ENCODE results near the gene HNRNPC. TPM values are rescaled to one million over a fixed set of nuclear protein-coding genes. Genes with fewer than 3 reads are reported as not detected.
A peak's percentile ranks its signal among the peaks of the same experiment; 100 is the strongest.

Gene HNRNPC
- total RNA-seq, 1 donor from 2014 or later: 683 TPM

DNA sequence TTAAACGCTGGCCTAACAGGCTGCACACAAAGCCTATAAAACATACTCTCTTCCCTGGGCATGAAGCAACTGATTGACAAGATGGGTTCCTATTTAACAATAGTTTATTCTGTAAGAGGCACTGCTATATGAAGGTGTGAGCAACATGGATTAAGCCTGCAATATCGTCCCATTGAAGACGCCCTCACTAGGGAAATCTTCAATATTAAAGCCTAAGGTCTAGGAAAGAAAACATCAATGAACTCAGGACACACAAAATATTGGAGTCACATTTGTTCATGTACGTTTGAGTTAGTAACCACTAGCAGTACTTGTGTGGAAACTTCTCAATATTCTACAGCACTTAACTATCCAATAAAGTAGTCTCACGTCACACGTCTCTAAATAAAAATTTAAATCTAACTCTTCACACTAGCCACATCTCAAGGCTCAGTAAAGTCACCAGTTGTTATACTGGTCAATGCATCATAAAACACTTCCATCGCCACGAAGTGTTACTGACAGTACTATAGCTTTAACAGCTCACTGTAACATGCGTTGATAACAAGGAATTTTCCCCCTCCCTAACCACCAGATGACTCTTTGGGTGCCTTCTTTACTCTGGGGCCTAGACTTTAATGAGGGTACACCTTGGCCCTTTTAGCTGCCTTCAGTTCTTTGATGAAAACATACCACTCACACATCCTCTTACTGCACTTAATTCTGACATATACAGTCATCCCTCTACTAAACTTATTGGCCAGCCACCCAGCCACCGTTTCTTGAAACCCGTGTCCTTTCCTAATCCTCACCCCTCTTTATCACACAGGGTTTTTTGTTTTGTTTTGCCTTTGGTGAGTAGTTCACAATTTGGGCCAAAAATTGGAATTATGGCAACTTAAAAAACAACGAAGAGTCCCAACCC, 63.3 kb downstream of the HNRNPC start:
- Mint-ChIP-seq H3K36me3 (ENCODE audit: low read depth) (peaks cover 65% of the 10 kb centered on the region), H3K9me3 (no peaks in the 10 kb centered on the region), H3K4me3 (no peak overlapping the region), H3K4me1 (peaks cover 6% of the 10 kb centered on the region), H3K27ac (no peak overlapping the region), H3K27me3 (no peaks in the 10 kb centered on the region)
- DNase-seq: no peak
- TF ChIP-seq, protein P1, sequence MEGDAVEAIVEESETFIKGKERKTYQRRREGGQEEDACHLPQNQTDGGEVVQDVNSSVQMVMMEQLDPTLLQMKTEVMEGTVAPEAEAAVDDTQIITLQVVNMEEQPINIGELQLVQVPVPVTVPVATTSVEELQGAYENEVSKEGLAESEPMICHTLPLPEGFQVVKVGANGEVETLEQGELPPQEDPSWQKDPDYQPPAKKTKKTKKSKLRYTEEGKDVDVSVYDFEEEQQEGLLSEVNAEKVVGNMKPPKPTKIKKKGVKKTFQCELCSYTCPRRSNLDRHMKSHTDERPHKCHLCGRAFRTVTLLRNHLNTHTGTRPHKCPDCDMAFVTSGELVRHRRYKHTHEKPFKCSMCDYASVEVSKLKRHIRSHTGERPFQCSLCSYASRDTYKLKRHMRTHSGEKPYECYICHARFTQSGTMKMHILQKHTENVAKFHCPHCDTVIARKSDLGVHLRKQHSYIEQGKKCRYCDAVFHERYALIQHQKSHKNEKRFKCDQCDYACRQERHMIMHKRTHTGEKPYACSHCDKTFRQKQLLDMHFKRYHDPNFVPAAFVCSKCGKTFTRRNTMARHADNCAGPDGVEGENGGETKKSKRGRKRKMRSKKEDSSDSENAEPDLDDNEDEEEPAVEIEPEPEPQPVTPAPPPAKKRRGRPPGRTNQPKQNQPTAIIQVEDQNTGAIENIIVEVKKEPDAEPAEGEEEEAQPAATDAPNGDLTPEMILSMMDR (IDR thresholded peaks at IDR 0.05): no peak
- ChIA-PET CTCF (no interaction called here), POLR2A (interaction anchor here (0.6 to 1.1 kb wide), 3 partner anchors 9 to 108 kb away, joined by 3 to 5 read pairs (median 4); no protein-coding TSS in a partner anchor)
- ATAC-seq (ENCODE audit: low read depth): no peak
- intact Hi-C loops (cut with micrococcal nuclease): no loop called here

DNA sequence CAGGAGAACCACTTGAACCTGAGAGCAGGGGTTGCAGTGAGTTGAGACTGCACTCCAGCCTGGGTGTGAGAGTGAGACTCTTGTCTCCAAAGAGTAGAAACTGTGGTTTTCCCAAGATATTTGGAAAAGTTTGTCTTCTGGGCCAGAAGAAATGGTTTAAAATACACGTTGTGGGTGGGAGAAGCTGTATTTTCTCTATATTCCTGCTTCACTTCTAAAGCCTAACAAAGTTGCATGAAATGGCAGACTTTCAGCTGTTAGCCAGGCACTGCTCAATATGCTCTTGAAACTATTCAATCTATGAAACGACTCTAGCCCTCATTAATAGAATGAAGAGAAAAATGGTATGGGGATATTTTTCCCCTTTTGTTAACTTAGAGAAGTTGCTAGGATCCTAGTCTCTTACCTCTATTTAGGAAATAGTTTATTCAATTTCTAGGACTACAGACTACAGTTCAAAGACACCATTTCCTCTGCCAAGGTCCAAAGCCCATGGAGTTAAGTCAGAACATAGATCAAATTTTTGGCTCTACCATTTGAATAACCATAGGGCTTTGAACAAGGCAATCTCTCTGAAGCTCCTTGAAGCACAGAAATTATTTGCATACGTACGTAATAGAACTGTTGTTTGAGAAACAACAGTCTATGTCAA, 64.1 kb downstream of the HNRNPC start:
- DNase-seq (no peak), ATAC-seq (ENCODE audit: low read depth) (no peak)
- CTCF ChIA-PET: no interaction called here
- intact Hi-C loops (cut with micrococcal nuclease): no loop called here
- peaks cover 6% of the 10 kb centered on the region for H3K4me1 Mint-ChIP-seq
- H3K27me3 Mint-ChIP-seq: no peaks in the 10 kb centered on the region
- H3K9me3 Mint-ChIP-seq: no peaks in the 10 kb centered on the region
- TF ChIP-seq, protein P1 (IDR thresholded peaks at IDR 0.05): no peak
- H3K36me3 Mint-ChIP-seq (ENCODE audit: low read depth): peaks cover 61% of the 10 kb centered on the region
- POLR2A ChIA-PET: interaction anchor here (0.6 to 1.1 kb wide), 2 partner anchors 9 to 107 kb away, joined by 4 to 5 read pairs; no protein-coding TSS in a partner anchor
- no peak overlapping the region for H3K27ac Mint-ChIP-seq
- no peak overlapping the region for H3K4me3 Mint-ChIP-seq

DNA sequence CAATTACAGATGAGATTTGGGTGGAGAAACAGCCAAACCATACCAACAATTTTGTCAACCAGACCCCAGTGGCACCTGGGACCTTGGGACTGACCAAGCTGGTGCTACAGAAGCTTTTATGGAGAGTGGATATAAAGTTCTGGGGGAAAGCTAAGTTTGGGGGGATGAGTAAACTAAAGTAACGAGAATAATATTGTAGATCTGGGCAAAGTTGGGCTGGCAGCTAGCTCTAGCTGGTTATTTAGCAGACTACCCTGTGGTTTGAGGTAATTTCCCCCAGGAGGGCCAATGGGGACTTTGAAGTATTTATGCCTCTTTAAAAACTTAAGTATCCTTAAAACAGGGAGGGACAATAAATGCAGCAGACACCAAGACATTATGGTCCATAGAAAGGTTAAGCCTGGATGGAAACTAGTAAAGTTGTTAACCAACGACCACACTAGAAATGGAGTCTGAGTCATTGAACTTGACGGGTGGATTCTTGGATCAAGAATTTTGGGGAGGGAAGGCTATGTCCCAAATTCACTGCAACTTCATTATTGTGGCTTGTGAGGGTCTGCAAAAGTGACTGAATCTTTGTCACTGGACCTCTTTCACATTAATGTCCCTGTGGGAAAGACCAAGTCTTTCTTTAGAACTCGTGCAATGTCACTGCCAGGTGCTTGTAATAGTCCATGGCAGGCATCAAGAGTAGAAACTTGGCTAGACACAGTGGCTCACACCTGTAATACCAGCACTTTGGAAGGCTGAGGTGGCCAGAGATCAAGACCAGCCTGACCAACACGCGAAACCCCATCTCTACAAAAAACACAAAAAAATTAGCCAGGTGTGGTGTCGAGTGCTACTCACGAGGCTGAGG, 64.8 kb downstream of the HNRNPC start:
- ChIA-PET CTCF (no interaction called here), POLR2A (interaction anchor here (1.1 kb wide), 1 partner anchor 10 kb away, joined by 4 read pairs; no protein-coding TSS in a partner anchor)
- TF ChIP-seq, protein P1 (IDR thresholded peaks at IDR 0.05): no peak
- peaks cover 53% of the 10 kb centered on the region for H3K36me3 Mint-ChIP-seq (ENCODE audit: low read depth)
- H3K4me1 Mint-ChIP-seq: peaks cover 6% of the 10 kb centered on the region
- no peaks in the 10 kb centered on the region for H3K27me3 Mint-ChIP-seq
- ATAC-seq (ENCODE audit: low read depth): no peak
- no peak overlapping the region for H3K4me3 Mint-ChIP-seq
- intact Hi-C loops (cut with micrococcal nuclease): no loop called here
- no peak for DNase-seq
- no peaks in the 10 kb centered on the region for H3K9me3 Mint-ChIP-seq
- H3K27ac Mint-ChIP-seq: no peak overlapping the region

DNA sequence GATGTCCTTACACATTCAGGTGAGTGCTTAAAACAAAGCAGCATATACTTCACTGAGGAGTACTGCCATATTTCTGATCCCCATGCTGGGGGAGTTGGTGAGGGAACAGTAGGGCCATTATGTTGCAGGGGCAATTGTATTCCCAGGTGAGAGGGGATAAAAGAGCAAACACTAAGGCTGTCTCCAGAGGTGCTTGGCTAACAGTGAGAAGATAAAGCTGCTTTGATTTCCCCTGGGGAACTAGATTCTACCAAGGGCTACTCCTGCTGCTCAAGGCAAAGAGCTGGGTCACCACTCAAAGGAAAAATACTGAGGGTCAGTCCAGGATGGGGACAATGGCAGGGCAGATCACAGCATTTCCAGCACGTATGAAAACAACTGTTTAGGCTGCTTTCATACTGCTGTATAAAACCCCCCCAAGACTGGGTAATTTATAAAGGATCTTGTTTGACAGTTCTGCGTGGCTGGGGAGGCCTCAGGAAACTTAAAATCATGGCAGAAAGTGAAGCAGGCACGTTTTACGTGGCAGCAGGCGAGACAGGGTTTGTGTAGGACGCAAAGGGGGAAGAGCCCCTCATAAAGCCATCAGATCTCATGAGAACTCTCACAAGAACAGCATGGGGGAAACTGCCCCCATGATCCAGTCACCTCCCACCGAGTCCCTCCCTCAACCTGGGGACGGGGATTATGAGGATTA, 65.6 kb downstream of the HNRNPC start:
- Mint-ChIP-seq H3K27me3 (no peaks in the 10 kb centered on the region), H3K27ac (peak overlapping the region; percentile 30), H3K9me3 (no peaks in the 10 kb centered on the region), H3K36me3 (ENCODE audit: low read depth) (peaks cover 47% of the 10 kb centered on the region), H3K4me3 (no peak overlapping the region), H3K4me1 (peaks cover 6% of the 10 kb centered on the region)
- intact Hi-C loops (cut with micrococcal nuclease): no loop called here
- TF ChIP-seq, protein P1 (IDR thresholded peaks at IDR 0.05): no peak
- ChIA-PET CTCF (no interaction called here), POLR2A (no interaction called here)
- ATAC-seq (ENCODE audit: low read depth) (no peak), DNase-seq (no peak)
